ENCODE results near the gene ALPG.
"Not testable (repeated sequence)": the region's sequence is repeated elsewhere in the genome, so short reads cannot be mapped to it uniquely, and the experiment has no call there.

The ALPG gene

GRCh38 chr2:232440220-232441018 lies 33.8 kb downstream of the ALPG start:
- peak; percentile 85 to 87 for DNase-seq (ENCODE audit: low read depth in 2 of 2)

GRCh38 chr2:232441147-232441651 lies 34.6 kb downstream of the ALPG start:
- no peak for DNase-seq (ENCODE audit: low read depth in 2 of 2)

GRCh38 chr2:232441922-232442321 lies 35.3 kb downstream of the ALPG start:
- not testable (repeated sequence) for DNase-seq (ENCODE audit: low read depth in 2 of 2)

GRCh38 chr2:232442431-232442830 lies 35.8 kb downstream of the ALPG start:
- DNase-seq (ENCODE audit: low read depth in 2 of 2) = not testable (repeated sequence)

GRCh38 chr2:232443047-232443446 lies 36.4 kb downstream of the ALPG start:
- not testable (repeated sequence) for DNase-seq (ENCODE audit: low read depth in 2 of 2)

- not testable (repeated sequence) for DNase-seq (ENCODE audit: low read depth in 2 of 2)
These were observed 37.2 kb downstream of the ALPG start for GRCh38 chr2:232443669-232444408.

GRCh38 chr2:232444409-232445148 lies 37.9 kb downstream of the ALPG start:
- peak; percentile 58 for DNase-seq (ENCODE audit: low read depth in 2 of 2)

GRCh38 chr2:232445149-232445885 lies 38.7 kb downstream of the ALPG start:
- DNase-seq (ENCODE audit: low read depth in 2 of 2) = not testable (repeated sequence)

GRCh38 chr2:232446266-232446777 lies 39.7 kb downstream of the ALPG start:
- not testable (repeated sequence) for DNase-seq (ENCODE audit: low read depth in 2 of 2)

- no peak for DNase-seq (ENCODE audit: low read depth in 2 of 2)
These were observed 40.5 kb downstream of the ALPG start for GRCh38 chr2:232447091-232447620.

- DNase-seq (ENCODE audit: low read depth in 2 of 2) = no peak
These were observed 41.1 kb downstream of the ALPG start for GRCh38 chr2:232447638-232448303.

GRCh38 chr2:232448304-232448690 lies 41.7 kb downstream of the ALPG start:
- DNase-seq (ENCODE audit: low read depth in 2 of 2) = no peak

- no peak for DNase-seq (ENCODE audit: low read depth in 2 of 2)
These were observed 43.3 kb downstream of the ALPG start for GRCh38 chr2:232449964-232450363.

GRCh38 chr2:232451645-232452044 lies 45.0 kb downstream of the ALPG start:
- not testable (repeated sequence) for DNase-seq (ENCODE audit: low read depth in 2 of 2)

GRCh38 chr2:232454630-232455029 lies 48.0 kb downstream of the ALPG start:
- DNase-seq (ENCODE audit: low read depth in 2 of 2) = no peak

- no peak for DNase-seq (ENCODE audit: low read depth in 2 of 2)
These were observed 49.0 kb downstream of the ALPG start, which contains the start of gene ALPI for GRCh38 chr2:232455426-232456255. TSS of gene ALPI (plus strand) at chr2:232456153. CDS start at chr2:232456200, 47 bp downstream.

- no peak for DNase-seq (ENCODE audit: low read depth in 2 of 2)
These were observed 49.9 kb downstream of the ALPG start for GRCh38 chr2:232456296-232457120.

Measured in stimulated activated CD4-positive, alpha-beta T cell treated with anti-CD3 and anti-CD28 coated beads, Interleukin-1b, Interleukin-23, amount 100 ng/mL, for 4 hours (primary cell).